PFSK-1 (cell line): Measurements from ENCODE around the gene MSI2.

Source experiments
- FOXP2 ChIP-seq: optimal IDR thresholded peaks from 2 replicates; pipeline ENCODE3; 2011; ENCODE audit warnings: borderline replicate concordance, control low read depth, inconsistent platforms; ENCODE audit not compliant: insufficient read depth; ENCODE audit errors: extremely low read length, extremely low read depth
- POLR2AphosphoS5 ChIP-seq: IDR thresholded peaks from 2 replicates; pipeline ENCODE4 v1.6.1; 2012; ENCODE audit warnings: low read depth, mild to moderate bottlenecking, control low read depth, low read length, moderate library complexity
- REST ChIP-seq, 2 experiments: IDR thresholded peaks; 2 replicates each; pipeline versions ENCODE4 v1.6.1 to v1.8.0; 2011 to 2012; ENCODE audit warnings: low read depth in 2 of 2, low read length in 2 of 2, control low read depth in 1 of 2, inconsistent platforms in 1 of 2, mild to moderate bottlenecking in 1 of 2, moderate library complexity in 1 of 2; ENCODE audit not compliant: insufficient read depth in 1 of 2
- SIN3A ChIP-seq: IDR thresholded peaks from 2 replicates; pipeline ENCODE4 v1.6.1; 2012; ENCODE audit warnings: mild to moderate bottlenecking, low read length, moderate library complexity, borderline replicate concordance; ENCODE audit not compliant: insufficient read depth

GRCh38 chr17:57365420-57365819 is 109.1 kb downstream of the MSI2 start:
- TF ChIP-seq POLR2AphosphoS5 (no peak), FOXP2 (no peak), REST (IDR thresholded peaks at IDR 0.05; ENCODE audit: insufficient read depth in 1 of 2, low read depth in 2 of 2, low read length in 2 of 2) (no peak), SIN3A (no peak)
